CD4-positive, alpha-beta T cell treated with Interleukin-4 for 4 hours (primary cell): ENCODE measurements around the gene GRM5.
"Not testable (repeated sequence)": the region's sequence is repeated elsewhere in the genome, so short reads cannot be mapped to it uniquely, and the experiment has no call there.

Source experiments
- DNase-seq: peaks from one replicate; pipeline ENCODE4 v3.0.0-alpha.2; 2020

GRM5 gene

GRCh38 chr11:88535916-88536547 is 529.8 kb downstream of the GRM5 start:
- no peak for DNase-seq

- no peak for DNase-seq
These were observed 530.5 kb downstream of the GRM5 start for GRCh38 chr11:88535266-88535665.

GRCh38 chr11:88534706-88535105 is 531.1 kb downstream of the GRM5 start:
- DNase-seq, result not testable (repeated sequence)

GRCh38 chr11:88534185-88534584 is 531.6 kb downstream of the GRM5 start:
- DNase-seq, result no peak

- DNase-seq, result no peak
These were observed 532.8 kb downstream of the GRM5 start for GRCh38 chr11:88533001-88533400.

GRCh38 chr11:88531831-88532230 is 534.0 kb downstream of the GRM5 start:
- DNase-seq, result no peak

- no peak for DNase-seq
These were observed 536.4 kb downstream of the GRM5 start for GRCh38 chr11:88529426-88529825.

GRCh38 chr11:88523386-88524071 is 542.3 kb downstream of the GRM5 start:
- DNase-seq, result no peak

- no peak for DNase-seq
These were observed 543.0 kb downstream of the GRM5 start for GRCh38 chr11:88522624-88523385.

- DNase-seq, result no peak
These were observed 544.0 kb downstream of the GRM5 start for GRCh38 chr11:88521799-88522201.

GRCh38 chr11:88521399-88521798 is 544.4 kb downstream of the GRM5 start:
- no peak for DNase-seq

- DNase-seq, result no peak
These were observed 545.4 kb downstream of the GRM5 start for GRCh38 chr11:88520391-88520790.

- DNase-seq, result no peak
These were observed 550.8 kb downstream of the GRM5 start for GRCh38 chr11:88515002-88515401.

GRCh38 chr11:88511006-88511405 is 554.8 kb downstream of the GRM5 start:
- DNase-seq, result no peak

- no peak for DNase-seq
These were observed 556.8 kb downstream of the GRM5 start for GRCh38 chr11:88508759-88509581.

GRCh38 chr11:88508418-88508758 is 557.4 kb downstream of the GRM5 start:
- no peak for DNase-seq

- no peak for DNase-seq
These were observed 557.9 kb downstream of the GRM5 start for GRCh38 chr11:88507771-88508417.

- no peak for DNase-seq
These were observed 564.2 kb downstream of the GRM5 start for GRCh38 chr11:88501541-88501940.

- no peak for DNase-seq
These were observed 569.9 kb downstream of the GRM5 start for GRCh38 chr11:88495836-88496235.

GRCh38 chr11:88494848-88495247 is 570.9 kb downstream of the GRM5 start:
- DNase-seq, result no peak

GRCh38 chr11:88491674-88492073 is 574.1 kb downstream of the GRM5 start:
- no peak for DNase-seq

- DNase-seq, result no peak
These were observed 576.8 kb downstream of the GRM5 start for GRCh38 chr11:88489030-88489429.

- no peak for DNase-seq
These were observed 578.1 kb downstream of the GRM5 start for GRCh38 chr11:88487646-88488045.
